ENCODE measurements around the gene CALHM3. TPM values are rescaled to one million over a fixed set of nuclear protein-coding genes. Genes with fewer than 3 reads are reported as not detected.
A peak's percentile ranks its signal among the peaks of the same experiment; 100 is the strongest.

CALHM3 gene
- total and polyA plus RNA-seq, 3 experiments from 2014 or later, result not detected

GRCh38 chr10:103445366-103445765 is 33.7 kb downstream of the CALHM3 start:
- POLR2A ChIA-PET, result no interaction called here
- H3K4me3 Mint-ChIP-seq, result peak overlapping the region in 1 of 7 donors; percentile 27
- peaks cover 9 to 90% (median 13%) of the 10 kb centered on the region in 3 donors for H3K36me3 Mint-ChIP-seq
- peaks cover 35% of the 10 kb centered on the region for H3K36me3 ChIP-seq (ENCODE audit: insufficient read depth, low read length)
- H3K27me3 ChIP-seq (ENCODE audit: insufficient read depth, low read length, poor library complexity, severe bottlenecking), result no peaks in the 10 kb centered on the region
- no peaks in the 10 kb centered on the region for H3K27me3 Mint-ChIP-seq
- no peaks in the 10 kb centered on the region for H3K9me3 ChIP-seq (ENCODE audit: low read length)
- peak overlapping the region in 6 of 8 donors; percentile 27 to 77 (median 48) for H3K27ac Mint-ChIP-seq
- H3K4me1 Mint-ChIP-seq, result peaks cover 29 to 53% (median 37%) of the 10 kb centered on the region in 3 donors
- peak in 1 of 5 donors; percentile 18 for DNase-seq
- H3K4me3 ChIP-seq (ENCODE audit: low read length), result no peak overlapping the region
- no peaks in the 10 kb centered on the region for H3K9me3 Mint-ChIP-seq
- H3K4me1 ChIP-seq (ENCODE audit: insufficient read depth, low read length), result peaks cover 17% of the 10 kb centered on the region
- no peak overlapping the region for H3K27ac ChIP-seq (ENCODE audit: low read depth, low read length)
- CTCF ChIA-PET, result no interaction called here

DNA sequence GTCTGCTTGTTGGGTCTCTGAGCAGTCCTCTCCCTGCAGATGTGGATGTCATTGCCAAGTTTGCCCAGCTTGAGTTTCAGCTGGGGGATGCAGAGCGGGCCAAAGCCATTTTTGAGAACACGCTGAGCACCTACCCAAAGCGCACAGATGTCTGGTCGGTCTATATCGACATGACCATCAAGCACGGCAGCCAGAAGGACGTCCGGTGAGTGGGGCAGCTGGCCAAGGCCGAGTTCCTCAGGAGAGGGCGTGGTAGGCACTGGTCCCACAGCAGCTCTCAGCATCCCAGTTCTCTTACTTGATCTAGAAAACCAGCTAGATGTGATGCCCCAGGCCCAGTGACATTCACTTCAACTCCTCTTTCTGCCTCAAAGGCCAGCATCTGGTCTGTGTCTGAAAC is 34.6 kb downstream of the CALHM3 start:
- ChIA-PET POLR2A (no interaction called here), CTCF (no interaction called here)
- Histone ChIP-seq H3K27ac (ENCODE audit: low read depth, low read length) (no peak overlapping the region), H3K4me3 (ENCODE audit: low read length) (no peak overlapping the region), H3K36me3 (ENCODE audit: insufficient read depth, low read length) (peaks cover 39% of the 10 kb centered on the region), H3K9me3 (ENCODE audit: low read length) (no peaks in the 10 kb centered on the region), H3K27me3 (ENCODE audit: insufficient read depth, low read length, poor library complexity, severe bottlenecking) (no peaks in the 10 kb centered on the region), H3K4me1 (ENCODE audit: insufficient read depth, low read length) (peaks cover 8% of the 10 kb centered on the region)
- H3K4me3 Mint-ChIP-seq, result no peak overlapping the region
- peak in 1 of 5 donors; percentile 26 for DNase-seq
- peaks cover 20 to 44% (median 28%) of the 10 kb centered on the region in 3 donors for H3K4me1 Mint-ChIP-seq
- H3K27ac Mint-ChIP-seq, result peak overlapping the region in 4 of 8 donors; percentile 27 to 47 (median 38)
- no peaks in the 10 kb centered on the region for H3K27me3 Mint-ChIP-seq
- H3K36me3 Mint-ChIP-seq, result peaks cover 9 to 90% (median 15%) of the 10 kb centered on the region in 3 donors
- no peaks in the 10 kb centered on the region for H3K9me3 Mint-ChIP-seq

GRCh38 chr10:103443475-103444185 is 35.4 kb downstream of the CALHM3 start:
- Mint-ChIP-seq H3K4me1 (peaks cover 12 to 35% (median 20%) of the 10 kb centered on the region in 3 donors), H3K27me3 (no peaks in the 10 kb centered on the region), H3K9me3 (no peaks in the 10 kb centered on the region), H3K36me3 (peaks cover 2 to 88% (median 10%) of the 10 kb centered on the region in 3 donors), H3K27ac (peak overlapping the region in 6 of 8 donors; percentile 43 to 90 (median 63)), H3K4me3 (no peak overlapping the region)
- H3K9me3 ChIP-seq (ENCODE audit: low read length), result no peaks in the 10 kb centered on the region
- peaks cover under 1% of the 10 kb centered on the region for H3K4me1 ChIP-seq (ENCODE audit: insufficient read depth, low read length)
- no peaks in the 10 kb centered on the region for H3K27me3 ChIP-seq (ENCODE audit: insufficient read depth, low read length, poor library complexity, severe bottlenecking)
- POLR2A ChIA-PET, result interaction anchor here (0.6 to 0.7 kb wide), 2 partner anchors 9 to 16 kb away, joined by 3 read pairs; partner anchors contain the start of gene CALHM2
- peaks cover 33% of the 10 kb centered on the region for H3K36me3 ChIP-seq (ENCODE audit: insufficient read depth, low read length)
- H3K27ac ChIP-seq (ENCODE audit: low read depth, low read length), result no peak overlapping the region
- CTCF ChIA-PET, result interaction anchor here (1.6 kb wide), 1 partner anchor 42 kb away, joined by 5 read pairs; no protein-coding TSS in a partner anchor
- no peak overlapping the region for H3K4me3 ChIP-seq (ENCODE audit: low read length)
- peak in 1 of 5 donors; percentile 11 for DNase-seq

GRCh38 chr10:103442031-103442461 is 37.0 kb downstream of the CALHM3 start:
- H3K4me3 ChIP-seq (ENCODE audit: low read length), result no peak overlapping the region
- peaks cover 40% of the 10 kb centered on the region for H3K36me3 ChIP-seq (ENCODE audit: insufficient read depth, low read length)
- H3K9me3 ChIP-seq (ENCODE audit: low read length), result no peaks in the 10 kb centered on the region
- ChIA-PET CTCF (interaction anchor here (1.6 to 1.8 kb wide), 2 partner anchors 25 to 43 kb away, joined by 5 to 6 read pairs; no protein-coding TSS in a partner anchor), POLR2A (no interaction called here)
- DNase-seq, result peak in 1 of 5 donors; percentile 18
- H3K27me3 Mint-ChIP-seq, result no peaks in the 10 kb centered on the region
- H3K27ac ChIP-seq (ENCODE audit: low read depth, low read length), result no peak overlapping the region
- H3K27ac Mint-ChIP-seq, result peak overlapping the region in 2 of 8 donors; percentile 60 to 62
- no peaks in the 10 kb centered on the region for H3K4me1 ChIP-seq (ENCODE audit: insufficient read depth, low read length)
- no peaks in the 10 kb centered on the region for H3K27me3 ChIP-seq (ENCODE audit: insufficient read depth, low read length, poor library complexity, severe bottlenecking)
- peaks cover 0 to 24% (median 12%) of the 10 kb centered on the region in 3 donors for H3K4me1 Mint-ChIP-seq
- H3K9me3 Mint-ChIP-seq, result no peaks in the 10 kb centered on the region
- H3K4me3 Mint-ChIP-seq, result no peak overlapping the region
- H3K36me3 Mint-ChIP-seq, result peaks cover 0 to 90% (median 14%) of the 10 kb centered on the region in 3 donors

GRCh38 chr10:103441611-103442010 is 37.4 kb downstream of the CALHM3 start:
- ChIA-PET CTCF (interaction anchor here (1.8 kb wide), 1 partner anchor 25 kb away, joined by 6 read pairs; no protein-coding TSS in a partner anchor), POLR2A (no interaction called here)
- no peaks in the 10 kb centered on the region for H3K27me3 Mint-ChIP-seq
- no peaks in the 10 kb centered on the region for H3K9me3 Mint-ChIP-seq
- no peak for DNase-seq
- H3K27ac Mint-ChIP-seq, result peak overlapping the region in 3 of 8 donors; percentile 60 to 65 (median 62)
- H3K36me3 Mint-ChIP-seq, result peaks cover 0 to 90% (median 14%) of the 10 kb centered on the region in 3 donors
- no peak overlapping the region for H3K27ac ChIP-seq (ENCODE audit: low read depth, low read length)
- H3K4me3 ChIP-seq (ENCODE audit: low read length), result no peak overlapping the region
- H3K9me3 ChIP-seq (ENCODE audit: low read length), result no peaks in the 10 kb centered on the region
- H3K36me3 ChIP-seq (ENCODE audit: insufficient read depth, low read length), result peaks cover 40% of the 10 kb centered on the region
- H3K27me3 ChIP-seq (ENCODE audit: insufficient read depth, low read length, poor library complexity, severe bottlenecking), result no peaks in the 10 kb centered on the region
- no peak overlapping the region for H3K4me3 Mint-ChIP-seq
- no peaks in the 10 kb centered on the region for H3K4me1 ChIP-seq (ENCODE audit: insufficient read depth, low read length)
- H3K4me1 Mint-ChIP-seq, result peaks cover 0 to 19% (median 9%) of the 10 kb centered on the region in 3 donors

DNA sequence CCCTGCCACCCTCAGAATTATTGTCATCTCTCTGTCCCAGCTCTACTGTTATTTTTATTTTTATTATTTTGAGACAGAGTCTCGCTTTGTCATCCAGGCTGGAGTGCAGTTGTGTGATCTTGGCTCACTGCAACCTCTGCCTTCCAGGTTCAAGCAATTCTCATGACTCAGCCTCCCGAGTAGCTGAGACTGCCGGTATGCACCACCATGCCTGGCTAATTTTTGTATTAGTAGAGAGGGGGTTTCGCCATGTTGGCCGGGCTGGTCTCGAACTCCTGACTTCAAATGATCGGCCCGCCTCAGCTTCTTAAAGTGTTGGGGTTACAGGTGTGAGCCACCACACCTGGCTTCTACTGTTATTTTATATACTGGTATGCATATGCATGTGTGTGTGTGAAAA is 37.8 kb downstream of the CALHM3 start:
- no peaks in the 10 kb centered on the region for H3K27me3 ChIP-seq (ENCODE audit: insufficient read depth, low read length, poor library complexity, severe bottlenecking)
- no peaks in the 10 kb centered on the region for H3K27me3 Mint-ChIP-seq
- no peaks in the 10 kb centered on the region for H3K9me3 Mint-ChIP-seq
- H3K27ac Mint-ChIP-seq, result peak overlapping the region in 1 of 8 donors; percentile 38
- H3K4me3 ChIP-seq (ENCODE audit: low read length), result no peak overlapping the region
- POLR2A ChIA-PET, result no interaction called here
- no peak overlapping the region for H3K4me3 Mint-ChIP-seq
- no peaks in the 10 kb centered on the region for H3K4me1 ChIP-seq (ENCODE audit: insufficient read depth, low read length)
- H3K9me3 ChIP-seq (ENCODE audit: low read length), result no peaks in the 10 kb centered on the region
- peaks cover 40% of the 10 kb centered on the region for H3K36me3 ChIP-seq (ENCODE audit: insufficient read depth, low read length)
- H3K4me1 Mint-ChIP-seq, result peaks cover 4 to 19% (median 7%) of the 10 kb centered on the region in 3 donors
- CTCF ChIA-PET, result interaction anchor here (1.8 kb wide), 1 partner anchor 24 kb away, joined by 6 read pairs; no protein-coding TSS in a partner anchor
- peak in 1 of 5 donors; percentile 15 for DNase-seq
- H3K27ac ChIP-seq (ENCODE audit: low read depth, low read length), result no peak overlapping the region
- H3K36me3 Mint-ChIP-seq, result peaks cover 0 to 91% (median 14%) of the 10 kb centered on the region in 3 donors

DNA sequence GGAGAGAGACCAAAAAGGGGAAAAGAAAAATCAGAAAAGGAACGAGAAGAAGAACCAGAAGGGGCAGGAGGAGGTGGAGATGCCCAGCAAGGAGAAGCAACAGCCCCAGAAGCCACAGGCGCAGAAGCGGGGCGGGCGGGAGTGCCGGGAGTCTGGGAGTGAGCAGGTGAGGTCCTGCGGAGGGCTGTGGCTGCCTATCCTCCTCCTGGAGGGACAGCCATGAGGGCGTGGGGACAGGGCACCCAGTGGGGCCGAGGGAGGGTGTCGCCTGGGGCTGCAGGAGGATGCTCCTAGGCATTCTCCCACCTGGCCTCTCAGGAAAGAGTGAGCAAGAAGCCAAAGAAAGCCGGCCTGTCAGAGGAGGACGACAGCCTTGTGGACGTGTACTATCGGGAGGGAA is 38.6 kb downstream of the CALHM3 start:
- peaks cover 4 to 12% (median 4%) of the 10 kb centered on the region in 3 donors for H3K4me1 Mint-ChIP-seq
- ChIA-PET POLR2A (no interaction called here), CTCF (no interaction called here)
- no peaks in the 10 kb centered on the region for H3K4me1 ChIP-seq (ENCODE audit: insufficient read depth, low read length)
- H3K9me3 Mint-ChIP-seq, result no peaks in the 10 kb centered on the region
- DNase-seq, result peak in 1 of 5 donors; percentile 36
- H3K36me3 ChIP-seq (ENCODE audit: insufficient read depth, low read length), result peaks cover 46% of the 10 kb centered on the region
- H3K27me3 ChIP-seq (ENCODE audit: insufficient read depth, low read length, poor library complexity, severe bottlenecking), result no peaks in the 10 kb centered on the region
- H3K36me3 Mint-ChIP-seq, result peaks cover 0 to 89% (median 14%) of the 10 kb centered on the region in 3 donors
- peak overlapping the region in 4 of 8 donors; percentile 18 to 58 (median 52) for H3K27ac Mint-ChIP-seq
- no peak overlapping the region for H3K27ac ChIP-seq (ENCODE audit: low read depth, low read length)
- H3K9me3 ChIP-seq (ENCODE audit: low read length), result no peaks in the 10 kb centered on the region
- H3K27me3 Mint-ChIP-seq, result no peaks in the 10 kb centered on the region
- no peak overlapping the region for H3K4me3 ChIP-seq (ENCODE audit: low read length)
- no peak overlapping the region for H3K4me3 Mint-ChIP-seq

GRCh38 chr10:103439776-103440175 is 39.3 kb downstream of the CALHM3 start:
- no peaks in the 10 kb centered on the region for H3K27me3 ChIP-seq (ENCODE audit: insufficient read depth, low read length, poor library complexity, severe bottlenecking)
- peaks cover under 1 to 6% (median 4%) of the 10 kb centered on the region in 3 donors for H3K4me1 Mint-ChIP-seq
- peaks cover 41% of the 10 kb centered on the region for H3K36me3 ChIP-seq (ENCODE audit: insufficient read depth, low read length)
- H3K4me3 ChIP-seq (ENCODE audit: low read length), result no peak overlapping the region
- peaks cover 0 to 87% (median 14%) of the 10 kb centered on the region in 3 donors for H3K36me3 Mint-ChIP-seq
- peak in 1 of 5 donors; percentile 5 for DNase-seq
- POLR2A ChIA-PET, result no interaction called here
- no peak overlapping the region for H3K4me3 Mint-ChIP-seq
- CTCF ChIA-PET, result no interaction called here
- H3K27ac Mint-ChIP-seq, result peak overlapping the region in 3 of 8 donors; percentile 17 to 68 (median 37)
- H3K9me3 ChIP-seq (ENCODE audit: low read length), result no peaks in the 10 kb centered on the region
- no peak overlapping the region for H3K27ac ChIP-seq (ENCODE audit: low read depth, low read length)
- no peaks in the 10 kb centered on the region for H3K9me3 Mint-ChIP-seq
- no peaks in the 10 kb centered on the region for H3K27me3 Mint-ChIP-seq
- H3K4me1 ChIP-seq (ENCODE audit: insufficient read depth, low read length), result no peaks in the 10 kb centered on the region

Data from CD8-positive, alpha-beta memory T cell (primary cell).